SK-N-SH (cell line): ENCODE results near the gene LIX1L.

Source experiments
- POLR2AphosphoS5 ChIP-seq: IDR thresholded peaks from 2 replicates; pipeline ENCODE4 v1.6.1; 2012; ENCODE audit warnings: low read depth, low read length
- RAD21 ChIP-seq: IDR thresholded peaks from 2 replicates; pipeline ENCODE4 v1.6.1; 2012; ENCODE audit warnings: mild to moderate bottlenecking, low read length
- SIN3A ChIP-seq: IDR thresholded peaks from 2 replicates; pipeline ENCODE4 v1.6.1; 2012; ENCODE audit warnings: low read depth, mild to moderate bottlenecking, low read length, moderate library complexity, borderline replicate concordance
- TAF1 ChIP-seq: IDR thresholded peaks from 2 replicates; pipeline ENCODE4 v1.6.1; 2012; ENCODE audit warnings: low read depth, mild to moderate bottlenecking, low read length, moderate library complexity, borderline replicate concordance
- TCF12 ChIP-seq: IDR thresholded peaks from 2 replicates; pipeline ENCODE4 v1.4.0; 2012
- TF ChIP-seq, protein P1 (sequence below): fragments of 200-600 bp; sonication (generic); IDR thresholded peaks from 2 replicates; pipeline ENCODE4 v1.6.1; 2017; ENCODE audit warnings: antibody characterized with exemption, mild to moderate bottlenecking, moderate library complexity

DNA sequence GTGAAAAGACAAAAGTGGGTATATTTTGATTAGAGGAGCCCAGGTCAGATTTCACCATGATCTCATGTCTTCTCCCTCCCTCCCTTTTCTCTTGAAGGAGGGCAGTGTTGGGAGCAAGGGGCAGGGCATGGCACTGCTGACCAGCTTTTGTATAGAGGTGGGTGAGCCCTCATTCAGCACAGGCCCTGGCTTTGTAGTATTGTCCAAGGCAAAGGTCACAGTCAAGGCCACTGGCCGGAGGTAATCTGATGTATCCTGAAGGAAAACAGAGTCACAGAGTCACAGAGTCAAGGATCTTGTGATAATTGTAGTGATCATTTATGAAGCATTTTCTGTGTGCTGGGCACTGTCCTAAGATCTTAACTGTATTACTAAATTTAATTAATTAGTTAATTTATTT, 59.8 kb downstream of the LIX1L start:
- TF ChIP-seq TCF12, result no peak
- TF ChIP-seq, protein P1, sequence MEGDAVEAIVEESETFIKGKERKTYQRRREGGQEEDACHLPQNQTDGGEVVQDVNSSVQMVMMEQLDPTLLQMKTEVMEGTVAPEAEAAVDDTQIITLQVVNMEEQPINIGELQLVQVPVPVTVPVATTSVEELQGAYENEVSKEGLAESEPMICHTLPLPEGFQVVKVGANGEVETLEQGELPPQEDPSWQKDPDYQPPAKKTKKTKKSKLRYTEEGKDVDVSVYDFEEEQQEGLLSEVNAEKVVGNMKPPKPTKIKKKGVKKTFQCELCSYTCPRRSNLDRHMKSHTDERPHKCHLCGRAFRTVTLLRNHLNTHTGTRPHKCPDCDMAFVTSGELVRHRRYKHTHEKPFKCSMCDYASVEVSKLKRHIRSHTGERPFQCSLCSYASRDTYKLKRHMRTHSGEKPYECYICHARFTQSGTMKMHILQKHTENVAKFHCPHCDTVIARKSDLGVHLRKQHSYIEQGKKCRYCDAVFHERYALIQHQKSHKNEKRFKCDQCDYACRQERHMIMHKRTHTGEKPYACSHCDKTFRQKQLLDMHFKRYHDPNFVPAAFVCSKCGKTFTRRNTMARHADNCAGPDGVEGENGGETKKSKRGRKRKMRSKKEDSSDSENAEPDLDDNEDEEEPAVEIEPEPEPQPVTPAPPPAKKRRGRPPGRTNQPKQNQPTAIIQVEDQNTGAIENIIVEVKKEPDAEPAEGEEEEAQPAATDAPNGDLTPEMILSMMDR, result no peak
- TF ChIP-seq POLR2AphosphoS5, result no peak
- TF ChIP-seq TAF1, result no peak
- no peak for TF ChIP-seq RAD21
- no peak for TF ChIP-seq SIN3A
